Fibroblast of mammary gland (primary cell): ENCODE results near the gene PRKAA1.
"Not testable (repeated sequence)": the region's sequence is repeated elsewhere in the genome, so short reads cannot be mapped to it uniquely, and the experiment has no call there.

Experiments used
- DNase-seq: peaks from one replicate; pipeline ENCODE4 v3.0.0-alpha.2; 2010; ENCODE audit warnings: low read depth
- H3K4me3 ChIP-seq: 2 replicates; pipeline ENCODE4 v1.5.1; 2011; ENCODE audit warnings: low read depth, mild to moderate bottlenecking, low read length, moderate library complexity; ENCODE audit not compliant: control insufficient read depth
- TF ChIP-seq, protein P1 (sequence below): conservative IDR thresholded peaks from 2 replicates; pipeline ENCODE4 v1.5.1; 2011; ENCODE audit warnings: low read depth, low read length, inconsistent platforms; ENCODE audit not compliant: control insufficient read depth, insufficient read depth

Gene PRKAA1

DNA sequence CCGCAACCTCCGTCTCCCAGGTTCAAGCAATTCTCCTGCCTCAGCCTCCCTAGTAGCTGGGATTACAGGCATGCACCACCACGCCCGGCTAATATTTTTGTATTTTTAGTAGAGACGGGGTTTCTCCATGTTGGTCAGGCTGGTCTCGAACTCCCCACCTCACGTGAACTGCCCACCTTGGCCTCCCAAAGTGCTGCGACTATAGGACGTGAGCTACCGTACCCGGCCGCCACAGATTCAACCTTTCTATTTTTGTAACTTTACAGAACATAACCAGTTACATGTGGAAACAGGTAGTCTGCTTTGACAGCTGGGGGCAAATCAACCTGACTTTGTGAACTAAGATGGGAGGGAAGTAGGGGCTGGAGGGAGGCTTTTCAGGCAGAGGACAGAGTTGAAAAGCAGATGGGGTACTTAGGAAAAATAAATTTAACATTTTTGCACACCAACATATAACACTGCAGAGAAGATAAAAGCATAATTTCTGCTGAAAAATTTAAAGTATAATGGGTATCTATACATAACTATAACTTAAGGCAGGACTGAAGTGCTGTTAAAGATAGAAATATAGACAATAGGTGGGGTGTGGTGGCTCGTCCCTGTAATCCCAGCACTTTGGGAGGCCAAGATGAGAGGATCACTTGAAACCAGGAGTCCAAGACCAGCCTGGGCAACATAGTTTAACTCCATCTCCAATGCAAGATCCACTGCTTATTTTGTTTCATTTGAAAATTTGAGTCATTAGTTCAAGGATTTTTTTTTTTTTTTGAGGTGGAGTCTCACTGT lies 31.8 kb upstream of the PRKAA1 start:
- no peak for DNase-seq
- TF ChIP-seq, protein P1, sequence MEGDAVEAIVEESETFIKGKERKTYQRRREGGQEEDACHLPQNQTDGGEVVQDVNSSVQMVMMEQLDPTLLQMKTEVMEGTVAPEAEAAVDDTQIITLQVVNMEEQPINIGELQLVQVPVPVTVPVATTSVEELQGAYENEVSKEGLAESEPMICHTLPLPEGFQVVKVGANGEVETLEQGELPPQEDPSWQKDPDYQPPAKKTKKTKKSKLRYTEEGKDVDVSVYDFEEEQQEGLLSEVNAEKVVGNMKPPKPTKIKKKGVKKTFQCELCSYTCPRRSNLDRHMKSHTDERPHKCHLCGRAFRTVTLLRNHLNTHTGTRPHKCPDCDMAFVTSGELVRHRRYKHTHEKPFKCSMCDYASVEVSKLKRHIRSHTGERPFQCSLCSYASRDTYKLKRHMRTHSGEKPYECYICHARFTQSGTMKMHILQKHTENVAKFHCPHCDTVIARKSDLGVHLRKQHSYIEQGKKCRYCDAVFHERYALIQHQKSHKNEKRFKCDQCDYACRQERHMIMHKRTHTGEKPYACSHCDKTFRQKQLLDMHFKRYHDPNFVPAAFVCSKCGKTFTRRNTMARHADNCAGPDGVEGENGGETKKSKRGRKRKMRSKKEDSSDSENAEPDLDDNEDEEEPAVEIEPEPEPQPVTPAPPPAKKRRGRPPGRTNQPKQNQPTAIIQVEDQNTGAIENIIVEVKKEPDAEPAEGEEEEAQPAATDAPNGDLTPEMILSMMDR: no peak
- no peak overlapping the region for H3K4me3 ChIP-seq

DNA sequence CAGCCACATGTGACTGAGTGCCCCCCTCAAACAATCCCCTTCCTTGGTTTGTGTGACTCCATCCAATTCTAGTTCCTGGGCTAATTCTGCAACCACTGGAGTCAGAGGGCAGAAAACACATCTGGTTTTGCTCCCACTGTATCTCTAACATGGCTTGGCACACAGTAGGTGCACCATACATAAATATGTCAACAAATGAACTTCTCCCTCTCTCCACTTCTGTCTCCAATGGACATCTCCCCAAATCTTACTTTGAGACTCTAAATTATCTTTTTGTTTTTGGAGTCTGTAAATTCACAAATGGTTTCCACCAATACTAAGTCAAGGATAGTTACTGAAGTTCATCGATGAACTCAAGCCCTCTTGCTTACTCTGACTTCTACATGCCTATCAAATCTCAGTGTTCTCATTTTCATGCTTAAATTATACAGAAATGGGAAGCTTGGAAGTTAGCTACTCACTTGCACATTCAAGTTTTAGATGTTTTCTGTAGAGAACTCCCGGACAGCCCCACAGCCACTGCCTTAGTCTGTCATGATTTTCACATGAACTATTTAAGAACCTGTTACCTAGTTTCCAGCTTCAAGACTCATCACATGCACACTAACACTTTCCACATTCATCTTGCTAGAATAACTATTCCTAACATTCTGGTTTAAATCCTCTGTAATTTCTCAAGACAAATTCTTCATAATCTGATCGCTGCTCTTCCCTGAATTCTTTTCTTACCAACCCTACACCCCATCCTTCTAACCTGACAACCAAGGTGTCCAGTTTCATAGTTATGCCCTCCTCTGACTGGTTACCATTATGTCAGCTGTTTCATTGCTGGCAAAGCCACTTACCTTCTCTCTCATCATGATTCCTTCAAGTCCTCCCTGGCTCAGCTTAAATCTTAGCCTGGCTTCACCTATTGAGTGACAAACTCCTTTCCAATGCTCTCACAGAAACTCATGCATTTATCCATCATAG lies 30.8 kb upstream of the PRKAA1 start:
- TF ChIP-seq, protein P1: no peak
- DNase-seq: no peak
- H3K4me3 ChIP-seq: no peak overlapping the region

DNA sequence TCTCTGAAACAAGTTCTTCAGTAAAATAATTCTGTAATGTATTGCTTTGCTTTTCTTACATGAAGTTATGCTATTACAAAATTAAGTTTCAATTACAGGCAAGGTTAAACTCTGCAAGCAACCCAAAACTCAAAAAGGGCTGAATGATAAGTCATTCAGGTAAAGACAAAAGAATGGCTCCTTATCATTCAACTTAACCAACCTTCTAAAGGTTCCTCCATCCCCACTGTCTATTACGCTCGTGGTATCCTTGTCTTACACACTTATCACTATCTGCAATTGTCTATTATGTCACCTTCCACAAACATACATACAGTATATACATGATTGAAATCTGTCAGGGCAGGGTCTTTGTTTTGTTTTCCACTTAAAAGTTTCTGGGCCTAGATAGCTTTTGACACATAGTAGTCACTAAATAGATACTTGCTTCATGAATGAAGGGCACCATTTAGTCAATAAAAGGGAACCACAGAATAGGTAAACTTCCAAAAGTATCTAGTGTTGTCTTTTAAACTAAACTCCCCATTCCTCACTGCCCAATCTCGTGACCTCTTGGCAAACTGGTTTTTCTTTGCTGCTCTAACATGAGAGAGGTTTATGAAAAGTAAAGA lies 30.0 kb upstream of the PRKAA1 start:
- DNase-seq: no peak
- no peak overlapping the region for H3K4me3 ChIP-seq
- TF ChIP-seq, protein P1: no peak

DNA sequence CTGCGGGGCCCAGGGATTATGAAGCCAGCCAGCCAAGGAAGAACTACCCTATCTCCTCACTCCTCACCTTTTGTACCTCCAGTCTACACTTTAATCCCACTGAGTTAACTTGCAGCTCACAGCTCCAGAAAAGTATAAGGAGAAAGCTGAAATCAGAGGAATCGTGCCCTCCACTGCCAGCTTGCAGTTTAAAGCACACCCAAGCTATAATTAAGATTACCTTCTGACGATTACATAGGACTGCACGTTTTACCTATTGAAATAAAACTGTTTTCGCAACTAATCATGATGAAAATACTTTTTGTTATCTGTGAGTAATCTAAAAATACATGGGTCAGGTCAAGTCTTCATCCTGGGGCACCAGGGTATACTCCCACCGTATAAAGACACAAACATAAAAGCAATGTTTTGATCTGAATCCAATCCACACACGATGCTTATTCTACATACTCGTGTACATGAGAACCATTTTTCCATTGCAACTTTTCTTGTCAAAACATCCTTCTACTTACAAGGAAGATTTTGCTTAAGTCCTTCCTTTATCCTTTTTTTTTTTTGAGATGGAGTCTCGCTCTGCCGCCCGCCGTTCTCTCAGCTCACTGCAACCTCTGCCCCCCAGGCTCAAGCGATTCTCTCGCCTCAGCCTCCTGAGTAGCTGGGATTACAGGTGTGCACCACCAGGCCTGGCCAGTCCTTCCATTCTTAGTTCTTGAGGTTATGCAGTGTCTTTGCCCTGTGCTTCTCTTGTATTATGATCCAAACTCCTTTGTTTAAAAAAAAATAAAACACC lies 29.2 kb upstream of the PRKAA1 start:
- DNase-seq: no peak
- TF ChIP-seq, protein P1: no peak
- H3K4me3 ChIP-seq: no peak overlapping the region

DNA sequence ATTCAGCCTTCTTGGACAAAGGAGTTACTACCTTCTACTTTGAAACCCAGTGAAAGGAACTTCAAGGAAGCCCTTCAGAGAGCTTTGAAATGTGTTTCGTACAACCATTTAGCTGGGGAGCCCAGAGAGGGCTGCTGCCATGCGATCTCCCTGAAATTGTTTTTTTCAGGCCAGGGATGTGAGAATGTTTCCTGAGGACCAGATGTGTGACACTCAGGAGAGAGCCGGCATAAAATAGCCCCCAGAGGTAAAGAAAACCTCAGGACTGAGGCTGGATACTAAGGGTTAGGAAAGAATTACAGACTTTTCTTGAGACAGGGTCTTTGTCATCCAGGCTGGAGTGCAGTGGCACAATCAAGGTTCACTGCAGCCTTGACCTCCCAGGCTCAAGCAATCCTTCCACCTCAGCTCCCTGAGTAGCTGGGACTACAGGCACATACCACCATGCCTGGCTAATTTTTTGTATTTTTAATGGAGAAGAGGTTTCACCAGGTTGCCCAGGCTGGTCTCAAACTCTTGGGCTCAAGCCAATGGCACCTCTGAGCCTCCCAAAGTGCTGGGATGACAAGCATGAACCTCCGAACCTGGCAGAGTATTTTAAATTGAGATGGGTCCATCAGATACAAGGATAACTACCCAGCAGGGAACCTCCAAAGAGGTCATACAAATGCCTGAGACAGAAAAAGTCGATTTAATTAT lies 28.5 kb upstream of the PRKAA1 start:
- H3K4me3 ChIP-seq: no peak overlapping the region
- DNase-seq: no peak
- TF ChIP-seq, protein P1: no peak

DNA sequence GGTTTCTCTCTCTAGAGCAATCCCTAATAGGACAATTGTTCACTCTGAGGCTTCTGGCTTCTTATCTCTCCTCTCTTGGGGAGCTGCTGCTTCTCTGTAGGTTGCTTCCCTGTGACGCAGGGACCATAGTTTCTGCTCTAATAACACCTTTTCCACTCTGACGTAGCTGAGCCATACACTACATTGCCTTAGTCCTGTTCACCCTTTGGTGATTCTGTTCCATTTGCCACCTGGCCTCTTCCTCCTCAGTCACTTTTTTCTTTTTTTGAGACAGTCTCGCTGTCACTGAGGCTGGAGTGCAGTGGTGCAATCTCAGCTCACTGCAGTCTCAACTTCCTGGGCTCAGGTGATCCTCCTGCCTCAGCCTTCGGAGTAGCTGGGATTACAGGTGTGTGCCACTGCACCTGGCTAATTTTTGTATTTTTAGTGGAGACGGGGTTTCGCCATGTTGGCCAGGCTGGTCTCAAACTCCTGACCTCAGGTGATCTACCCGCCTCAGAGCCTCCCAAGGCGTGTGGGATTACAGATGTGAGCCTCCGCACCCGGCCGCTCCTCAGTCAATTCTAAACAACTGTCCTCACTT lies 27.4 kb upstream of the PRKAA1 start:
- not testable (repeated sequence) for H3K4me3 ChIP-seq, DNase-seq
